Measurements from ENCODE around the gene NRG3.

NRG3 gene

DNA sequence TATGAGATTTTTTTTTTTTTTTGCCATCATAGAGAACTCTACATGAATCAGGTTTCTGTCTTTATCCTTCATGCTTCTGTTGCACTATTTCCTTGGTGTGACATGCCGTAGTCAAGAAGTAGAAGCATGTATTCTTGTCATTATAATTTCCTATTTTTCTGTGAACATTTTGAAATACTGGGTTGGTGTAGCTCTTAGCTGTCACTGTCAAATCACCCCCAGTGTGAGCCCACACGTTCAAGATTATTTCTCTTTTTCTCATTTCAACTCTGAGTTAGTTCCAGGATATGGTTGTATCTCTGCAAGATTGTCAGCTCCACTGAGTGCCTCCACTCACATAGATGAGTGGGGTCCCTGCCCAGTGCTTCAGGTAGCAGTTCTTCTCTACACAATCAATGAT lies 209.5 kb downstream of the NRG3 start:
- in situ Hi-C loops (cut with MboI; ENCODE audit: low sequenced_read_pairs), result no loop called here

- in situ Hi-C loops (cut with MboI; ENCODE audit: low sequenced_read_pairs), result no loop called here
Measured at GRCh38 chr10:82084904-82085303, 209.9 kb downstream of the NRG3 start.

DNA sequence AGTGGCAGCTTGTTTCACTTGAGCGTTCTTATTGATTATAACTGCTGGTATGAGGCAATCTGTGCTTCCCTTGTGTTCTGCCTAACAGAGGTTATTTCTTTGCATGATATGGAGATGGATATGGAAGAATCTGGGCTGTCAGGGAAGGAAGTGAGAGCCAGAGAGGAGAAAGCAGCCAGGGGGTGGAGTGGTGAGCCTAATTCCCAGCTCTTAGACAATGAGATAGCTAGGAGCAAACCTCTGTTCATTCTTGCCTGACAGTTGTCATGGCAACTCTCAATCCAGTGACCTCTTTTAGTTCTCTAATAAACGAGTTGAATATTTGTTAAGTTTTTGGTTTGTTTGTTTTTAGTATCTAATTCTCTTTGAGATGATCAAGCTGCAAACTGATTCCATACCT lies 214.3 kb downstream of the NRG3 start:
- in situ Hi-C loops (cut with MboI; ENCODE audit: low sequenced_read_pairs), result no loop called here

- in situ Hi-C loops (cut with MboI; ENCODE audit: low sequenced_read_pairs), result no loop called here
Measured at GRCh38 chr10:82091413-82091812, 216.4 kb downstream of the NRG3 start.

GRCh38 chr10:82092111-82092510 lies 217.1 kb downstream of the NRG3 start:
- in situ Hi-C loops (cut with MboI; ENCODE audit: low sequenced_read_pairs), result no loop called here

GRCh38 chr10:82124713-82125112 lies 249.7 kb downstream of the NRG3 start:
- in situ Hi-C loops (cut with MboI; ENCODE audit: low sequenced_read_pairs), result no loop called here

DNA sequence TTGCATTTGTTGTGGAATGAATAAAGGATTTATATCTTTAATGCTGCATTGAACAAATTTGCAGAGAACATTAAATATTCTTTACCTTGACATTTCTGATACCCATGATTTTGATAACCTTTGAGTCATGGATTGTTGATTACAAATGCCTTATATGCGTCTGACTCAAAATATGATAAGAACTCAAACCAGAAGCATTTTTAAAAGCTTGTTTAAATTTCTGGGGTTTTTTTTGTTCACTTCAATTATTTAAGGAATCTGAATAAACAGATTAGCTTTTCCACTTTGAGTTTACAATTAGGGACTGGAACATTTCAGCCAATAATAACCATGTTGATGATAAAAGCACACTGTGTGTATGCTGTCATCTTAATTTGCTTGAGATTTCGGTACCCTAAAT lies 253.5 kb downstream of the NRG3 start:
- in situ Hi-C loops (cut with MboI; ENCODE audit: low sequenced_read_pairs), result no loop called here

GRCh38 chr10:82136103-82136502 lies 261.1 kb downstream of the NRG3 start:
- in situ Hi-C loops (cut with MboI; ENCODE audit: low sequenced_read_pairs), result no loop called here

DNA sequence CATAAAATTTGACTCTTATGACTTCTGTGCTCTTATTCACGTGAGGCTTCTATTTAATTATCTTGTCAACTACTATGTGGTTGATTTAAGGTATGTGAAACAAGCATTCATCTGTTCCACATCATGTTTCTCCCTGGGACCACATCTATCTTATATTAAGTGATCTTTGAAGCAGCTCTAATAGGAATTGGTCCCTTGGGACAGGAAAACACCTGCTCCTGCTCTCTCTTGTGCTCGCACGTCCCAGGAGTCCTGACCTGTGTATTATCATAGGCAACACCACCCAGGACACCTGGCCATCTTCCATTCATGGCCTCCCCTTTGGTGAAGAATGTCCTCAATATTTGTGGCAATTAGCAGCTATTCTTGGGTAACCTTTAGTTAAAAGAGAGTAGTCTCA lies 269.2 kb downstream of the NRG3 start:
- in situ Hi-C loops (cut with MboI; ENCODE audit: low sequenced_read_pairs), result no loop called here

DNA sequence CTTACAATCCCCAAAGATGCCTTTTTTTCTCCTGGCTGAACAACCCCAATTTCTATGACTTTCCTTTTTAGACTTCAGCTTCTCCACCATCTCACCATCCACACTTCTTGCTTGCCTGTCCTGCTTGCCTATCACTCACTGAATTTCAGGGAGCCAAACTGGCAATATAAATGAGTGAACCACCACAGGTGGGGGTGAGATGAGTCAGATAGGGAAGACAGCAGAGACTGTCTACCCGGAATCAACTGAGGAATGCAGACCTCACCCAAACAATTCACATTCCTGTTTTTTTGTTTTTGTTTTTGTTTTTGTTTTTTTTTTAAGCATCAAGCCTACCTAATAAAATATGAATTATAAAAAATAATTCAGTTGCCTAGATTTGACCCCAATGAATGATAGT lies 273.8 kb downstream of the NRG3 start:
- in situ Hi-C loops (cut with MboI; ENCODE audit: low sequenced_read_pairs), result no loop called here

DNA sequence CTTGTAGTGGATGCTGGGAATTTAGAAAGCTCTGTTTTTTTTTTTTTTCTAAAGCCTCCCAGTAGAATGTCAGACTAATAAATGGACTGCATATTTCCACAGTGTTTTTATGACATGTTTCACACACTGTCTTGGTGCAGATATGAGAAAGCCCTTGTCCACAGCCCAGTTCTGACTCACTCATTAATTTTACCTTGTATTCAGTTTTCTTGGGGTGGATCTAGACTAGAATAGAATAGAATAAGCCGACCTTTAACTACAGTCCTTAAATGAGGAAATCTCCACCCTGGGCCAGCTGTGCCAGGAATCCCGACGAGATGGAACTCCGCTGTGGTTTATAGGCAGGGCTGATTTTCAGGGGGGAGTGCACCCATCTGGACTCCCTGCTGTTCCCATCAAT lies 274.7 kb downstream of the NRG3 start:
- in situ Hi-C loops (cut with MboI; ENCODE audit: low sequenced_read_pairs), result no loop called here

DNA sequence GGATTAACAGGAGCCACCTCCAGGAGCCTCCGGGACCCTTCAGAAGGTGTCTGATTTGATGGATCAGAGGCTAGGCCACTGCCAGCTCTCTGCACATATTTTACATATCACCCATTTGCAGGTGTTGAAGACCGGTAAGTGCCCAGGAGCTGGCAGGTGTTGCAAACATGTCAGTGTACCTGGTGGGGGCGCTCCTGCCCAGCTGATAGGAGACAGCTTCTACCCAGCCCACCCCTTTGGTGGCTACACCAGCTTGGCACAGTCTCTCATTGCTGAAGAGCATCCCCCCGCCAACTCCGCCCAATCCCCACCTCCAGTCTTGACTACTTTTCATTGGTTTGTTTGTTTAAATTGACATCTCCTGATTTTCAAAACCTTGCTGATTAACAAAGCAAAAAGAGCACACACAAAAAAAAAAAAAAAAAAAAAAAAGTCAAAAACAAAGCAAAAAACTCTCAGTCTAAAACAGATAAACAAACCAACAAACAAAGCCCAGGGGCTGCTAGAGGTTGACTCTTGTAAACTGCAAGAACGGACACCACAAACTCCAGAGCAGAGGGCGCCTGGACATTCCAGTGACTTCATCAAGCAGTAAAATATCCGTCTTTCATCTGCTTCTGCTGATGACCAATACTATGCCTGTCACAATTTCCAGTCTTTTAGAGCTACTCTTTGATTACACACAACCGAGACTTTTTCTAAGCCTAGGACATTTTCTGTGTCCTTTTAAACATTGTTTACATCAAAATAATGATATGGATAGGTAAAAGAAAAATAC lies 275.3 kb downstream of the NRG3 start:
- in situ Hi-C loops (cut with MboI; ENCODE audit: low sequenced_read_pairs), result no loop called here

DNA sequence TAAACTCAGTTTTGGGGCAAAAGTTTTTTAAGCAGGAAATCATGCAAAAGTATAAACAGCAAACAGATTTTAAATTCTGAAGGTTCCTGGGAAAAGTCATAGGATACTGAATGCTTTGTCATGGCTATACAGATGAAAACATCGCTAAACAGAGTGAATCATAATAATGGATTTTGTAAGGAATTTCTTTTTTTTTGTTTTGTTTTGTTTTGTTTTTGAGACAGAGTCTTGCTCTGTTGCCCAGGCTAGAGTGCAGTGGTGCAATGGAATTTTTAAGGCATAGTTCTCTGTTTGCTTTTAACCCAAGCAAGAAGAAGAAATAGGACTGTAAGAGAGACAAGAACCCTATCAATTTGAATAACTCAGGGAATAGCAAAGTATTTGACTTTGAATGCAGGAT lies 285.3 kb downstream of the NRG3 start:
- in situ Hi-C loops (cut with MboI; ENCODE audit: low sequenced_read_pairs), result no loop called here

DNA sequence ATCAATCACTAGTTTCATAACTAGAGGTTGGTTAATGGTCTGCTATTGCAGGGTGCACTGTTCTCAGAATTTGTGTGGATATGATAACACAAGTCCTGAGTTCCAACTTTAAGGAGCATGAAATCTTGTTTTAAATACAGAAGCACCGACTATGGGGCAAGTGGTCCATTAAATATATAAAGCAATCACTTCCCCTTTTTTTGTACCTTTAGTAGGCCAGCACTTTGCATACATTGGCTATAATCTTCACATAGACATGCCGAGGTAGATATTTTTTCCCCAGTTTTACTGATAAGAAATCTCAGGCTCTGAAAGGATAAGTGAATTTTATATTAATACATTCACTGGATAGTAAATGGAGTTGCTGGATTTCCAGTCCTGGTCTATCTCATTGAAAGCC lies 286.3 kb downstream of the NRG3 start:
- in situ Hi-C loops (cut with MboI; ENCODE audit: low sequenced_read_pairs), result no loop called here

GRCh38 chr10:82162549-82163195 lies 287.7 kb downstream of the NRG3 start:
- in situ Hi-C loops (cut with MboI; ENCODE audit: low sequenced_read_pairs), result no loop called here

- in situ Hi-C loops (cut with MboI; ENCODE audit: low sequenced_read_pairs), result no loop called here
Measured at GRCh38 chr10:82171899-82172298, 296.9 kb downstream of the NRG3 start.

DNA sequence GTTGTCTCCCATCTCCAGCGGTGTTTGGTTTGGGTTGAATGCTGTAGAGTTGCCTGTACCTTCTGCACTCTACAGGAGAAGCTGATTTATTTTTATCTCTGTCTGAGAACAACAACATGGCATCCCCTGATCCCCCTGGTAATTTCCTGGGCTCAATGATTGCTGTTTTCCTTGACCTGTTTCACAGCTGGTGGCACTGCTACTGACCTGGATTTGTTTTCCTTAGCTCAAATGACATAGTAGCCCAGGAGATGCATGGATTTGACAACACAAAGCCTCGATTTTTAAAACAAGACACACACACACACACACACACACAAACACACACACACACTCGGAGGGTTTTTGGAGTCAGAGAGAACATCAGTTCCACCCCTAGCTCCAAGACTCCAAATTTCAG lies 301.6 kb downstream of the NRG3 start:
- in situ Hi-C loops (cut with MboI; ENCODE audit: low sequenced_read_pairs), result no loop called here

DNA sequence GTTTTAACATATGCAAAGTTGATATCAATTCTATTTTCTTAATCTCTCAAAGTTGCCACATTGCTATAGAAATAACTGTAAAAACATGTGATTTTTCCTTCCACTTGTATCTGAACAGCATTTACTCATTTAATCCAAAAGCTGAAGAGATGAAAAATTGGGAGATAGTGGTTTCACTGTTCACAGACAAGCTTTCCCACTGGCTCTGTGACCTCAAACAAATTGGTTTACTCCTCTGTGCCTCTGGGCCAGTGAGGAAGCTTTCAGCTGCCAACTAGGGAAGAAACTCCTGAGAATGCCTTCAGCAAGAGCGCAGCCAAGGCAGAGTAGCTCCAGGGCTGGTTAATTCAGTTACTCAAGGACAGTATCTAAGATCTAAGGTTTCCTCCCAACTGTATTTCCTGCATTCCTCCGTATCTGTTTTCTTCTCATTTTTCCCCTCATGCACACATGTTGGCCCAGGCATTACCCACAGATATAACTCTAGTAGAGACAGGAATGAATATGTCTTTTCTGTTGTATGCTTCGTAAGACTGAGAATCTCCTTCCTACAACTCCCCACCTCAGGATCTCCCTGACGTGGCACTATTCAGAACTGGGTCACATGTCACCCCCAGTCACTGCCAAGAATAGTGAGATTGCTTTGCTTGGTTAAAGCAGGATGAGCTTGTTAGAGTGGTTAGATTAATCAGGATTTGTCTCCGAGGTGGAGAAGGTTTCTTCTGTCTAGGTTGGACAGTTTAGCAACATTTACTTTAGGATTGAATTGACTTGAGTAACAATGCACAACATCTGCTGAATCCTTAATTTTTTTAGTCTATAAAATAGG lies 315.7 kb downstream of the NRG3 start:
- in situ Hi-C loops (cut with MboI; ENCODE audit: low sequenced_read_pairs), result no loop called here

DNA sequence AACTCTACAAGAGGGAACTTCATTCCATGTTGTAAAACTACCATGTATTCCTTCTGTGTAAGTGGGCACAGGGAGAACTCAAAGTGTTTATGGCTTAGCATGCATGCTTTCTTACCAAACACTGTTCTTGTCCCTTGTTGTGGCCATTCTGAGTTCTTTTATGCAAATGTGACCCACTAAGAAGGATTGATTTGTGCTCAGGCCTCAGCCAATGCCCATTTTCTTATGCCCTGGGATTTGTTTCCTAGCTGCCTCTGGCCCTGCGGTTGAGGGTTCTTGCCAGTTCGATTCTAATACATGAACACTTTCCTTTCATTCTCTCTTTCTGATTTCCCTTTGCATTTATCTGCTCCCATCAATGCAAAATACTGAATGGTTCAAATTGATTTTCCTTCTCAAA lies 316.7 kb downstream of the NRG3 start:
- in situ Hi-C loops (cut with MboI; ENCODE audit: low sequenced_read_pairs), result no loop called here

GRCh38 chr10:82192665-82193064 lies 317.7 kb downstream of the NRG3 start:
- in situ Hi-C loops (cut with MboI; ENCODE audit: low sequenced_read_pairs), result no loop called here

DNA sequence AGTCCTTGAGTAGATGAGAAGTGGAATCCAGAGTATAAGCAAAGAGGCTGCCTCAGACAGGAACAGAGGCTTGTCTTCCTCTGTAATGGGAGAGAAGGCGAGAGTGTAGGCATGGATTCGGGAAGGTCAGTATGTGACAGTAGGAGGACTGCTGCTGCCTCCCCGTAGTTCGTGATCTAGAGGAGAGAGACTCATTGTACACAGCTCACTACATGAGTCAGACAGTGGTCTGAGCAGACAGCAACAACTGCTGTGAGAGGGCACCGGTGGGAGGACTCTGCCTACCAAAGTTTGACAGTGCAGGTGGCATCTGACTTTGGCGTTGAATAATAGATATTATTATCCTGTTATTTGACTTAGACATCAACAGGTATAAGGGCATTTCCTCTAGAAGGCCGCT lies 319.4 kb downstream of the NRG3 start:
- in situ Hi-C loops (cut with MboI; ENCODE audit: low sequenced_read_pairs), result no loop called here

DNA sequence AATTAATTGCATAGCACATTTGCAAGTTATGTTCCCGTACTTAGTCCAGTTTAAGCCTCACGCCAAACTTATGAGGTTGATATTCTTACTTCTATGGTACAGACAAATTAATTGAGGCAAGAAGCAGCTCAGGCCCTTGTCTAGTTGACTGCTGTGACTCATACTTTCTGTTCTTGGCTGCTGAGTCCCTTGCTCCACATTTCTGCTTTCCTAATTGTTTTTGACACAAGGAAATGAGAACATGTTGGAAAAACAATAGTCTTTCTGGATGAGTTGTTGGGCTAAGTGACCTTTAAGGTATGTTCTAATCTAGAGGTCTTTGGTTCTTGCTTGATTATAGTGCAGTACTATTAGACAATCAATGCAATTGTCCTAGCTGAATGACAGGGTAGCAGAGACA lies 331.8 kb downstream of the NRG3 start:
- in situ Hi-C loops (cut with MboI; ENCODE audit: low sequenced_read_pairs), result no loop called here

Data from HL-60/S4 treated with retinoic acid at 250 ng/mL for 4 days and 3 days (cell line).